ENCODE data around the gene ITGA1.

ITGA1 gene

GRCh38 chr5:52842111-52842510 lies 54.4 kb downstream of the ITGA1 start:
- Histone ChIP-seq H3K36me3 (ENCODE audit: control insufficient read depth in 2 of 2, insufficient read depth in 1 of 2, low read length in 2 of 2) (no peaks in the 10 kb centered on the region), H3K4me1 (ENCODE audit: control insufficient read depth, insufficient read depth, low read length) (peaks cover 21% of the 10 kb centered on the region), H3K9me3 (ENCODE audit: control insufficient read depth, insufficient read depth, low read depth, low read length) (no peaks in the 10 kb centered on the region), H3K4me3 (ENCODE audit: low read depth, low read length) (no peak overlapping the region), H3K27ac (ENCODE audit: extremely low read depth, low read depth, low read length) (no peak overlapping the region)
- CTCF ChIA-PET = interaction anchor here (0.6 to 0.7 kb wide), 2 partner anchors 76 to 197 kb away, joined by 3 to 9 read pairs; no protein-coding TSS in a partner anchor
- TF ChIP-seq ZSCAN30 (tag by site-specific recombination; IDR thresholded peaks at IDR 0.05) (no peak), SP7 (tag by site-specific recombination; IDR thresholded peaks at IDR 0.05) (no peak), ZNF341 (tag by site-specific recombination; IDR thresholded peaks at IDR 0.05; ENCODE audit: low read depth) (peak; percentile 61)
- POLR2A ChIA-PET = no interaction called here

GRCh38 chr5:52844885-52845284 lies 57.2 kb downstream of the ITGA1 start:
- TF ChIP-seq ZNF302 (tag by site-specific recombination; IDR thresholded peaks at IDR 0.05; ENCODE audit: low read depth) = no peak
- no peak for TF ChIP-seq ZNF280C (tag by site-specific recombination; IDR thresholded peaks at IDR 0.05)
- TF ChIP-seq ZBTB20 (tag by site-specific recombination; IDR thresholded peaks at IDR 0.05) = no peak
- TF ChIP-seq KLF1 (tag by site-specific recombination; IDR thresholded peaks at IDR 0.05) = no peak
- TF ChIP-seq ZBTB49 (tag by site-specific recombination; IDR thresholded peaks at IDR 0.05; ENCODE audit: low read depth) = no peak
- TF ChIP-seq INSM2 (tag by site-specific recombination; IDR thresholded peaks at IDR 0.05) = no peak
- no peak for TF ChIP-seq SALL2 (tag by site-specific recombination; IDR thresholded peaks at IDR 0.05; ENCODE audit: borderline replicate concordance)
- TF ChIP-seq ZFP37 (tag by site-specific recombination; IDR thresholded peaks at IDR 0.05) = no peak
- no peak for TF ChIP-seq ZNF555 (tag by site-specific recombination; conservative IDR thresholded peaks at IDR 0.05)
- no peak for TF ChIP-seq BCL11A (tag by site-specific recombination; IDR thresholded peaks at IDR 0.05; ENCODE audit: low read depth)
- H3K4me1 ChIP-seq (ENCODE audit: control insufficient read depth, insufficient read depth, low read length) = peaks cover 13% of the 10 kb centered on the region
- H3K4me3 ChIP-seq (ENCODE audit: low read depth, low read length) = no peak overlapping the region
- POLR2A ChIA-PET = no interaction called here
- no peaks in the 10 kb centered on the region for H3K9me3 ChIP-seq (ENCODE audit: control insufficient read depth, insufficient read depth, low read depth, low read length)
- H3K36me3 ChIP-seq (ENCODE audit: control insufficient read depth in 2 of 2, insufficient read depth in 1 of 2, low read length in 2 of 2) = no peaks in the 10 kb centered on the region
- no peak overlapping the region for H3K27ac ChIP-seq (ENCODE audit: extremely low read depth, low read depth, low read length)
- CTCF ChIA-PET = interaction anchor here (0.7 to 0.8 kb wide), 3 partner anchors 11 to 182 kb away, joined by 3 to 6 read pairs (median 4); no protein-coding TSS in a partner anchor

GRCh38 chr5:52846182-52846842 lies 58.6 kb downstream of the ITGA1 start:
- POLR2A ChIA-PET = no interaction called here
- no peak overlapping the region for H3K27ac ChIP-seq (ENCODE audit: extremely low read depth, low read depth, low read length)
- TF ChIP-seq ZSCAN18 (tag by site-specific recombination; IDR thresholded peaks at IDR 0.05) (no peak), ZNF140 (tag by site-specific recombination; IDR thresholded peaks at IDR 0.05) (no peak), ZNF423 (tag by site-specific recombination; IDR thresholded peaks at IDR 0.05) (no peak), PRDM4 (tag by site-specific recombination; IDR thresholded peaks at IDR 0.05) (no peak), ZNF626 (tag by site-specific recombination; IDR thresholded peaks at IDR 0.05) (no peak), ZNF394 (tag by site-specific recombination; IDR thresholded peaks at IDR 0.05; ENCODE audit: borderline replicate concordance) (no peak), GLI4 (tag by site-specific recombination; IDR thresholded peaks at IDR 0.05) (no peak), SP2 (tag by site-specific recombination; IDR thresholded peaks at IDR 0.05) (no peak)

More at GRCh38 chr5:52846182-52846842, 58.6 kb downstream of the ITGA1 start:
- Histone ChIP-seq H3K4me3 (ENCODE audit: low read depth, low read length) (no peak overlapping the region), H3K9me3 (ENCODE audit: control insufficient read depth, insufficient read depth, low read depth, low read length) (no peaks in the 10 kb centered on the region), H3K4me1 (ENCODE audit: control insufficient read depth, insufficient read depth, low read length) (0 out of 2 replicates have a peak, but pooled peaks cover 3% of the 10 kb centered on the region), H3K36me3 (ENCODE audit: control insufficient read depth in 2 of 2, insufficient read depth in 1 of 2, low read length in 2 of 2) (no peaks in the 10 kb centered on the region)
- CTCF ChIA-PET = interaction anchor here (0.7 kb wide), 1 partner anchor 13 kb away, joined by 3 read pairs; no protein-coding TSS in a partner anchor
